ENCODE data around the gene KIF3A.

KIF3A gene

GRCh38 chr5:132675936-132676689 is 61.2 kb downstream of the KIF3A start:
- H3K36me3 ChIP-seq = no peaks in the 10 kb centered on the region
- no peak for DNase-seq
- TF ChIP-seq CTCF (IDR thresholded peaks at IDR 0.05; ENCODE audit: low read depth, low read length) = no peak
- no peaks in the 10 kb centered on the region for H3K4me1 ChIP-seq
- no peaks in the 10 kb centered on the region for H3K9me3 ChIP-seq
- no peaks in the 10 kb centered on the region for H3K27me3 ChIP-seq
- no peak overlapping the region for H3K4me3 ChIP-seq (ENCODE audit: low read depth, low read length)

- Histone ChIP-seq H3K9me3 (no peaks in the 10 kb centered on the region), H3K4me1 (no peaks in the 10 kb centered on the region), H3K4me3 (ENCODE audit: low read depth, low read length) (no peak overlapping the region), H3K36me3 (no peaks in the 10 kb centered on the region), H3K27me3 (no peaks in the 10 kb centered on the region)
- no peak for DNase-seq
- no peak for TF ChIP-seq CTCF (IDR thresholded peaks at IDR 0.05; ENCODE audit: low read depth, low read length)
These were observed 62.5 kb downstream of the KIF3A start for GRCh38 chr5:132674671-132675506.

- no peaks in the 10 kb centered on the region for H3K4me1 ChIP-seq
- no peaks in the 10 kb centered on the region for H3K9me3 ChIP-seq
- no peak within 1 kb of the TSS for H3K4me3 ChIP-seq (ENCODE audit: low read depth, low read length)
- no peak for DNase-seq
- H3K27me3 ChIP-seq = no peaks in the 10 kb centered on the region
- TF ChIP-seq CTCF (IDR thresholded peaks at IDR 0.05; ENCODE audit: low read depth, low read length) = no peak
- H3K36me3 ChIP-seq = no peaks in the 10 kb centered on the region
These were observed 63.3 kb downstream of the KIF3A start, which contains the start of gene IL4 for GRCh38 chr5:132673939-132674630. Gene IL4 (plus strand): TSS chr5:132673989. CDS start chr5:132674051, 62 bp downstream.

GRCh38 chr5:132673488-132673887 is 63.9 kb downstream of the KIF3A start:
- no peak for DNase-seq
- H3K9me3 ChIP-seq = no peaks in the 10 kb centered on the region
- H3K36me3 ChIP-seq = no peaks in the 10 kb centered on the region
- no peak overlapping the region for H3K4me3 ChIP-seq (ENCODE audit: low read depth, low read length)
- no peaks in the 10 kb centered on the region for H3K27me3 ChIP-seq
- H3K4me1 ChIP-seq = no peaks in the 10 kb centered on the region
- no peak for TF ChIP-seq CTCF (IDR thresholded peaks at IDR 0.05; ENCODE audit: low read depth, low read length)

- no peaks in the 10 kb centered on the region for H3K36me3 ChIP-seq
- no peaks in the 10 kb centered on the region for H3K4me1 ChIP-seq
- no peak for DNase-seq
- no peaks in the 10 kb centered on the region for H3K27me3 ChIP-seq
- H3K9me3 ChIP-seq = no peaks in the 10 kb centered on the region
- no peak overlapping the region for H3K4me3 ChIP-seq (ENCODE audit: low read depth, low read length)
- TF ChIP-seq CTCF (IDR thresholded peaks at IDR 0.05; ENCODE audit: low read depth, low read length) = no peak
These were observed 66.3 kb downstream of the KIF3A start for GRCh38 chr5:132671000-132671399.
